Right lobe of liver (tissue), 4 donors: ENCODE results near the gene HOXB3.

Source experiments
- CTCF ChIP-seq, 4 donors: fragments of 200-600 bp in 3 of 4; fragments of 450-650 bp in 1 of 4; IDR thresholded peaks; one replicate each; pipeline versions ENCODE4 v1.5.1 to v1.8.0; 2016 to 2022; ENCODE audit warnings: antibody characterized with exemption in 4 of 4, mild to moderate bottlenecking in 2 of 4
- POLR2A ChIP-seq: fragments of 450-650 bp; IDR thresholded peaks from one replicate; pipeline ENCODE4 v1.6.1; 2017; ENCODE audit warnings: antibody characterized with exemption, mild to moderate bottlenecking
- donor health status: DM: no; HTN: no; CAD: no.
- donor health status: DM: no; HTN: no; CAD: no.
- donor health status: DM: no; HTN: yes; CAD: no.

- TF ChIP-seq CTCF (IDR thresholded peaks at IDR 0.05) (no peak), POLR2A (no peak)
These were observed 38.8 kb upstream of the HOXB3 start for GRCh38 chr17:48628649-48629410.
